H1 (cell line): Measurements from ENCODE around the gene SIT1. TPM values are rescaled to one million over a fixed set of nuclear protein-coding genes. Genes with fewer than 3 reads are reported as not detected.

Experiments used
- CTCF ChIA-PET: fragments of 300-600 bp; sonication (Branson Sonifier 250); formaldehyde crosslinking; loops from one replicate; lab custom pipeline; 2021; ENCODE audit not compliant: partially characterized antibody; lab: Charles Lee
- POLR2A ChIA-PET: fragments of 300-600 bp; sonication (Branson Sonifier 250); formaldehyde crosslinking; loops from one replicate; lab custom pipeline; 2021; ENCODE audit warnings: inconsistent platforms; ENCODE audit not compliant: partially characterized antibody; lab: Charles Lee
- DNase-seq, 2 experiments: peaks; one replicate each; pipeline versions ENCODE4 v3.0.0 to v3.0.0-alpha.2; 2010 to 2022; ENCODE audit warnings: low spot score in 2 of 2, low read depth in 1 of 2, mixed read lengths in 1 of 2
- FAIRE-seq: peaks from 2 replicates; lab custom pipeline; 2011; peaks lifted over from hg19 to GRCh38; lab: Jason Lieb, UNC
- H2AFZ ChIP-seq: 2 replicates; pipeline ENCODE4 v1.8.1; 2012; ENCODE audit warnings: low read length, inconsistent platforms
- H2AK5ac ChIP-seq: 2 replicates; pipeline ENCODE4 v1.6.1; 2013; ENCODE audit warnings: low read depth, low read length
- H2BK120ac ChIP-seq: replicated peaks from 2 replicates; pipeline ENCODE3; 2013; ENCODE audit warnings: low read depth, low read length, inconsistent platforms
- H2BK12ac ChIP-seq: 2 replicates; pipeline ENCODE4 v1.6.1; 2013; ENCODE audit warnings: low read depth, low read length
- H2BK15ac ChIP-seq: 2 replicates; pipeline ENCODE4 v1.6.1; 2013; ENCODE audit warnings: low read length
- H2BK20ac ChIP-seq: 2 replicates; pipeline ENCODE4 v1.6.1; 2013; ENCODE audit warnings: low read length
- H2BK5ac ChIP-seq: 2 replicates; pipeline ENCODE4 v1.6.1; 2013; ENCODE audit warnings: low read depth, low read length
- H3K14ac ChIP-seq: 2 replicates; pipeline ENCODE4 v1.6.1; 2013; ENCODE audit warnings: inconsistent platforms; ENCODE audit not compliant: insufficient read length
- H3K18ac ChIP-seq: 2 replicates; pipeline ENCODE4 v1.6.1; 2013; ENCODE audit warnings: low read length; ENCODE audit errors: extremely low read depth
- H3K23ac ChIP-seq: 2 replicates; pipeline ENCODE4 v1.6.1; 2013; ENCODE audit warnings: inconsistent platforms; ENCODE audit not compliant: insufficient read length
- H3K23me2 ChIP-seq: 2 replicates; pipeline ENCODE4 v1.6.1; 2013; ENCODE audit warnings: low read depth, low read length
- H3K27ac ChIP-seq: 2 replicates; pipeline ENCODE4 v1.6.1; 2011; ENCODE audit warnings: low read depth, low read length, inconsistent platforms
- H3K27me3 ChIP-seq, 4 experiments: replicated peaks in 1 of 4; 1 replicate in 1 of 4; 2 replicates in 3 of 4; pipeline versions ENCODE4 v1.6.1 to v1.8.1; 2011 to 2013; ENCODE audit warnings: low read length in 3 of 4, mild to moderate bottlenecking in 3 of 4, inconsistent platforms in 2 of 4, mixed read lengths in 2 of 4, moderate library complexity in 1 of 4; ENCODE audit not compliant: control insufficient read depth in 3 of 4, insufficient read depth in 3 of 4; ENCODE audit errors: extremely low read depth in 1 of 4
- H3K36me3 ChIP-seq, 4 experiments: 2 replicates each; pipeline versions ENCODE4 v1.6.1 to v1.8.1; 2011 to 2013; ENCODE audit warnings: mild to moderate bottlenecking in 4 of 4, low read length in 3 of 4, moderate library complexity in 2 of 4, control low read depth in 1 of 4, inconsistent platforms in 1 of 4; ENCODE audit not compliant: insufficient read depth in 4 of 4, control insufficient read depth in 2 of 4
- H3K4ac ChIP-seq: replicated peaks from 2 replicates; pipeline ENCODE3; 2013; ENCODE audit warnings: low read length, low read depth, mixed read lengths, inconsistent platforms; ENCODE audit not compliant: insufficient read length
- H3K4me1 ChIP-seq, 4 experiments: replicated peaks in 1 of 4; 1 replicate in 1 of 4; 2 replicates in 3 of 4; pipeline versions ENCODE4 v1.6.1 to v1.8.1; 2011 to 2013; ENCODE audit warnings: low read length in 3 of 4, inconsistent platforms in 2 of 4, mixed read lengths in 1 of 4; ENCODE audit not compliant: insufficient read depth in 4 of 4, control insufficient read depth in 3 of 4
- H3K4me2 ChIP-seq, 2 experiments: 2 replicates each; pipeline versions ENCODE4 v1.6.1 to v1.8.1; 2011 to 2013; ENCODE audit warnings: low read depth in 2 of 2, low read length in 2 of 2, control low read depth in 1 of 2, inconsistent platforms in 1 of 2, mild to moderate bottlenecking in 1 of 2; ENCODE audit not compliant: insufficient read depth in 1 of 2
- H3K4me3 ChIP-seq, 4 experiments: fragments of 200-600, 300-600 bp in 1 of 4; sonication (generic), shearing (Covaris generic), sonication (Bioruptor Twin) in 1 of 4; 2 replicates each; pipeline versions ENCODE4 v1.5.1 to v1.8.1; 2011 to 2016; ENCODE audit warnings: low read length in 4 of 4, low read depth in 3 of 4, control low read depth in 2 of 4, inconsistent platforms in 2 of 4, mild to moderate bottlenecking in 2 of 4, mixed read lengths in 1 of 4, moderate library complexity in 1 of 4; ENCODE audit not compliant: insufficient read depth in 2 of 4; ENCODE audit errors: extremely low read depth in 1 of 4
- H3K56ac ChIP-seq: replicated peaks from 2 replicates; pipeline ENCODE3; 2013; ENCODE audit warnings: low read depth, mild to moderate bottlenecking, mixed read lengths, low read length, inconsistent platforms; ENCODE audit not compliant: insufficient read length
- H3K79me1 ChIP-seq: 2 replicates; pipeline ENCODE4 v1.6.1; 2013; ENCODE audit warnings: low read depth, low read length, control low read depth
- H3K79me2 ChIP-seq, 2 experiments: 2 replicates each; pipeline versions ENCODE4 v1.6.1 to v1.8.1; 2012 to 2013; ENCODE audit warnings: low read length in 2 of 2, mild to moderate bottlenecking in 2 of 2, inconsistent platforms in 1 of 2; ENCODE audit not compliant: insufficient read depth in 2 of 2, control insufficient read depth in 1 of 2
- H3K9ac ChIP-seq, 4 experiments: replicated peaks in 1 of 4; 1 replicate in 1 of 4; 2 replicates in 3 of 4; pipeline versions ENCODE4 v1.6.1 to v1.8.1; 2011 to 2013; ENCODE audit warnings: low read depth in 3 of 4, low read length in 3 of 4, control low read depth in 2 of 4, mild to moderate bottlenecking in 2 of 4, moderate library complexity in 2 of 4, inconsistent platforms in 1 of 4; ENCODE audit errors: extremely low read depth in 1 of 4
- H3K9me3 ChIP-seq, 2 experiments: 2 replicates each; pipeline versions ENCODE4 v1.6.1 to v1.8.1; 2012 to 2013; ENCODE audit warnings: mild to moderate bottlenecking in 2 of 2, moderate library complexity in 2 of 2, control low read depth in 1 of 2, inconsistent platforms in 1 of 2, low read depth in 1 of 2, low read length in 1 of 2, mixed read lengths in 1 of 2; ENCODE audit not compliant: insufficient read depth in 2 of 2
- H4K20me1 ChIP-seq, 2 experiments: replicated peaks in 1 of 2; 2 replicates each; pipeline versions ENCODE3 to v1.8.1; 2011 to 2013; ENCODE audit warnings: inconsistent platforms in 2 of 2, low read length in 2 of 2, mild to moderate bottlenecking in 1 of 2; ENCODE audit not compliant: insufficient read depth in 2 of 2, control insufficient read depth in 1 of 2
- H4K5ac ChIP-seq: 2 replicates; pipeline ENCODE4 v1.6.1; 2013; ENCODE audit warnings: low read length, low read depth, mixed read lengths, inconsistent platforms; ENCODE audit not compliant: insufficient read length
- H4K8ac ChIP-seq: 2 replicates; pipeline ENCODE4 v1.8.0; 2013; ENCODE audit warnings: mild to moderate bottlenecking, moderate library complexity, low read length, inconsistent platforms; ENCODE audit not compliant: insufficient read depth; ENCODE audit errors: extremely low read depth
- H4K91ac ChIP-seq: replicated peaks from 2 replicates; pipeline ENCODE3; 2013; ENCODE audit warnings: low read length, mixed read lengths, inconsistent platforms; ENCODE audit not compliant: insufficient read length
- KDM4A ChIP-seq: IDR thresholded peaks from one replicate; pipeline ENCODE4 v1.7.1; 2012; ENCODE audit warnings: low read depth, mild to moderate bottlenecking, moderate library complexity, low read length, inconsistent platforms; ENCODE audit not compliant: severe bottlenecking
- POLR2A ChIP-seq, 2 experiments: IDR thresholded peaks; 1 replicate in 1 of 2; 2 replicates in 1 of 2; pipeline ENCODE4 v1.6.1; 2011; ENCODE audit warnings: low read depth in 2 of 2, low read length in 2 of 2, mild to moderate bottlenecking in 2 of 2; ENCODE audit errors: control extremely low read depth in 1 of 2
- WGBS, 2 experiments: shearing (Covaris generic) in 1 of 2; methylation state at CpG; one replicate each; pipeline versions ENCODE4 v1.1.6 to v1.1.7; 2013 to 2015; ENCODE audit warnings: low lambda C conversion rate in 2 of 2, mixed read lengths in 2 of 2, inconsistent platforms in 1 of 2, low coverage in 1 of 2, missing lambda C conversion rate in 1 of 2; ENCODE audit not compliant: insufficient replicate concordance in 2 of 2, insufficient coverage in 1 of 2, insufficient read length in 1 of 2; ENCODE audit errors: extremely low coverage in 1 of 2, missing lambda C conversion rate in 1 of 2; 5-methylcytosine and 5-hydroxymethylcytosine counted together
- polyA plus RNA-seq, 7 experiments: library from polyadenylated mRNA; depleted of rRNA in 3 of 7; stranded (reverse) in 5 of 7; unstranded in 2 of 7; fragments of >200 nt in 5 of 7; fragments of 200-250 nt in 2 of 7; gene quantifications; 1 replicate in 5 of 7; 2 replicates in 1 of 7; 4 replicates in 1 of 7; pipeline versions ENCODE4 v1.2.1 to v1.2.3, GENCODE V29; 2011 to 2013; ENCODE audit warnings: missing spikeins in 2 of 7, mixed read lengths in 2 of 7
- total RNA-seq: library from RNA; stranded (reverse); fragmentation: NEBNext Ultra II Directional; extraction: Animal tissue kit (Norgen Biotek cat#: 25700); gene quantifications from 2 replicates; pipeline ENCODE4 v1.2.1, GENCODE V29; 2021

The SIT1 gene
- total and polyA plus RNA-seq, 2 of the 8 experiments (the other 6 are each of a cell fraction or from before 2014, with no cell fraction given): 8.2 to 12.8 TPM

- Histone ChIP-seq H3K4me3 (peak overlapping the region; percentile 72 to 99 (median 82)), H3K56ac (peak overlapping the region; percentile 42), H3K4me1 (peaks cover 6 to 15% (median 8%) of the 10 kb centered on the region in 4 experiments; a peak in 6 of 7 replicates), H3K9ac (no peak overlapping the region; a peak in 1 of 7 replicates), H3K36me3 (peaks cover 4 to 12% (median 10%) of the 10 kb centered on the region in 4 experiments), H3K79me2 (peaks cover 0 to 21% of the 10 kb centered on the region in 2 experiments; a peak in 2 of 4 replicates), H4K8ac (peak overlapping the region; percentile 39; the same call in 1 of the 2 replicates), H2BK15ac (no peak overlapping the region), H2AFZ (no peak overlapping the region), H3K27ac (no peak overlapping the region; the same call in 1 of the 2 replicates), H3K79me1 (peaks cover 2% of the 10 kb centered on the region; the same call in 1 of the 2 replicates), H3K23me2 (peaks cover 12% of the 10 kb centered on the region), H3K23ac (no peak overlapping the region), H4K20me1 (peaks cover 5 to 8% of the 10 kb centered on the region in 2 experiments), H3K27me3 (no peaks in the 10 kb centered on the region), H2BK120ac (no peak overlapping the region), H2AK5ac (no peak overlapping the region), H3K4ac (peak overlapping the region; percentile 4), H3K9me3 (no peaks in the 10 kb centered on the region), H4K91ac (peak overlapping the region; percentile 25), H4K5ac (no peak overlapping the region), H3K18ac (no peak overlapping the region; the same call in none of the 2 replicates), H2BK5ac (no peak overlapping the region), H2BK12ac (no peak overlapping the region), H3K4me2 (peak overlapping the region; percentile 84 to 90), H3K14ac (no peak overlapping the region), H2BK20ac (no peak overlapping the region)
- FAIRE-seq: no peak
- WGBS, 2 experiments: 0% methylated on average over 9 of the region's 21 CpGs; no CpG with 5 or more reads in 1 of the 2 experiments
- POLR2A ChIA-PET: interaction anchor here (1.0 to 14.9 kb wide), 13 partner anchors 9 to 611 kb away, joined by 3 to 158 read pairs (median 19); partner anchors contain the start of genes ARHGEF39, CA9, CCDC107 and CREB3
- CTCF ChIA-PET: interaction anchor here (2.8 to 14.1 kb wide), 6 partner anchors 15 to 43 kb away, joined by 10 to 347 read pairs (median 53); partner anchors contain the start of genes ARHGEF39, CA9, CCDC107 and RMRP
- DNase-seq: no peak
- TF ChIP-seq POLR2A (IDR thresholded peaks at IDR 0.05; ENCODE audit: control extremely low read depth in 1 of 2, low read depth in 2 of 2, low read length in 2 of 2) (no peak), KDM4A (peak; percentile 68)
Observed at GRCh38 chr9:35690294-35690613, 39.5 kb upstream of the SIT1 start.
